ENCODE data around the gene PTPRA. TPM values are rescaled to one million over a fixed set of nuclear protein-coding genes. Genes with fewer than 3 reads are reported as not detected.
"Not testable (repeated sequence)": the region's sequence is repeated elsewhere in the genome, so short reads cannot be mapped to it uniquely, and the experiment has no call there.

PTPRA gene
- total RNA-seq, 4 donors from 2014 or later = 80.6 to 121 (median 97.1) TPM

DNA sequence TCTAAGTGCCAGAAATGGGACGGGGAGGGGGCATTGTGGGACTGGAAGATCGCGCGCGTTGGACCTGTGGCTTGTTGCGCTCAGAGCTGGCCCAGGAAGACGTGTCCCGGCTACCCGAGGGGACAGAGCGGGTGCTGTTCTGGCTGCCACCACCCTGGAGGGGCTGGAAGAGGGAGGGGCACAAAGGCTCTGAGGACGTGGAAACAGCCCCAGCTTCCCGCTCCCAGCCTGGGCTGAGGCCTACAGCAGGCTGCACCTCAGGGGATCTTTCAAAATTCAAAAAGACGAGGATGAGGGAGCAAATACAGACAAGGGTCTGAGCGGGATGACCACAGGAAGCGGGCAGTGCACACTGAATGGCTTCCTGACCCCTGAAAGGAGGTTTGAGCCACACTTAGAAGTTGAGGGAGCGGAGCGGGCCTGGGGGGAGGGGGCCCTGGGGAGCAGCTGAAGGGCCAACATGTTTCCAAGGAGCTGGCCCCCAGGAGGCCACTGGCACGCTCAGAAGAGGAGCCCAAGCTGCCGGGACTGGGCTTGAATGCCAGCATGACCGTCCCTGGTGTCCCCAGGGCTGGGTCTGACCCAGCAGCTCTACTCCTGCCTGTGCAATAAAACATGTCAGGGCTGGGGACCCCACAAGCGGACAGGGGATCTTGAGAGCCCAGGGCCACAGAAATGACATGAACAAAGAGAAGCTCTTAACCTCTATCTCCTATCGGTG, 199.4 kb downstream of the PTPRA start:
- Histone ChIP-seq H3K36me3 (no peaks in the 10 kb centered on the region), H3K4me1 (no peaks in the 10 kb centered on the region), H3K4me3 (peak overlapping the region in 1 of 2 donors; percentile 32), H3K27me3 (no peaks in the 10 kb centered on the region), H3K9me3 (no peaks in the 10 kb centered on the region), H3K27ac (no peak overlapping the region)
- TF ChIP-seq, protein P1, sequence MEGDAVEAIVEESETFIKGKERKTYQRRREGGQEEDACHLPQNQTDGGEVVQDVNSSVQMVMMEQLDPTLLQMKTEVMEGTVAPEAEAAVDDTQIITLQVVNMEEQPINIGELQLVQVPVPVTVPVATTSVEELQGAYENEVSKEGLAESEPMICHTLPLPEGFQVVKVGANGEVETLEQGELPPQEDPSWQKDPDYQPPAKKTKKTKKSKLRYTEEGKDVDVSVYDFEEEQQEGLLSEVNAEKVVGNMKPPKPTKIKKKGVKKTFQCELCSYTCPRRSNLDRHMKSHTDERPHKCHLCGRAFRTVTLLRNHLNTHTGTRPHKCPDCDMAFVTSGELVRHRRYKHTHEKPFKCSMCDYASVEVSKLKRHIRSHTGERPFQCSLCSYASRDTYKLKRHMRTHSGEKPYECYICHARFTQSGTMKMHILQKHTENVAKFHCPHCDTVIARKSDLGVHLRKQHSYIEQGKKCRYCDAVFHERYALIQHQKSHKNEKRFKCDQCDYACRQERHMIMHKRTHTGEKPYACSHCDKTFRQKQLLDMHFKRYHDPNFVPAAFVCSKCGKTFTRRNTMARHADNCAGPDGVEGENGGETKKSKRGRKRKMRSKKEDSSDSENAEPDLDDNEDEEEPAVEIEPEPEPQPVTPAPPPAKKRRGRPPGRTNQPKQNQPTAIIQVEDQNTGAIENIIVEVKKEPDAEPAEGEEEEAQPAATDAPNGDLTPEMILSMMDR (IDR thresholded peaks at IDR 0.05) = no peak
- TF ChIP-seq POLR2A (IDR thresholded peaks at IDR 0.05) = no peak
- intact Hi-C loops (cut with DNase I; ENCODE audit: low total_unique reads) = no loop called here
- no peak for DNase-seq

DNA sequence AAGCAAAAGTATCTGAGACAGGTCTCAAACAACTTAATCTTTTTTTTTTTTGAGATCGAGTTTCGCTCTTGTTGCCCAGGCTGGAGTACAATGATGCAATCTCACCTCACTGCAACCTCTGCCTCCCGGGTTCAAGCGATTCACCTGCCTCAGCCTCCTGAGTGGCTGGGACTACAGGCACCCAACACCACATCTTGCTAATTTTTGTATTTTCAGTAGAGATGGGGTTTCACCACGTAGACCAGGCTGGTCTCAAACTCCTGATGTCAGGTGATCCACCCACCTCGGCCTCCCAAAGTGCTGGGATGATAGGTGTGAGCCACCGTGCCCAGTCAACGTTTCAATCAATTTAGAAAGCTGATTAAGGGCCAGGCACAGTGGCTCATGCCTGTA, 200.0 kb downstream of the PTPRA start:
- H3K9me3 ChIP-seq; intact Hi-C loops (cut with DNase I; ENCODE audit: low total_unique reads); H3K27me3 ChIP-seq; H3K4me3 ChIP-seq; DNase-seq; H3K36me3 ChIP-seq; H3K27ac ChIP-seq; H3K4me1 ChIP-seq: not testable (repeated sequence)

DNA sequence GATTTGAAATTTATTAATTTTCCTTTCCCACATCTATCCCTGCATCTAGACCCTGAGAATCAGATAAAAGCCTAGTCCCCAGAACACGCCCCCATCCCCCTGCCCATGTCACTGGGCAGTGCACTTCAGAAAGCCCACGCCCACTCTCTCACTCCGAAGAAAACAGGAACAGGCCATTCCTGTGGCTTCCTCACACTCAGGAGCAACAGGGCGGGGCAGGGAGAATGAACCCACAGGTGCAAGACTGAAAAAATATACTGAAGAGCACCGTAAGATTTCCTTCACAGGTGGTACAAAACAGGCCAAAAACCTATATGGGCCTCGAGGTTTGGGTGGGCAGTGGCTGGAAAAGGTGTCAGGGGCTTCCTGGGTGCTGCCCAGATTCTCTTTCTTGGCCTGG, 201.5 kb downstream of the PTPRA start:
- H3K27ac ChIP-seq = no peak overlapping the region
- no peaks in the 10 kb centered on the region for H3K27me3 ChIP-seq
- no peak for DNase-seq
- H3K4me1 ChIP-seq = no peaks in the 10 kb centered on the region
- intact Hi-C loops (cut with DNase I; ENCODE audit: low total_unique reads) = no loop called here
- no peaks in the 10 kb centered on the region for H3K36me3 ChIP-seq
- H3K4me3 ChIP-seq = no peak overlapping the region
- no peaks in the 10 kb centered on the region for H3K9me3 ChIP-seq
- TF ChIP-seq, protein P1 (IDR thresholded peaks at IDR 0.05) = no peak
- TF ChIP-seq POLR2A (IDR thresholded peaks at IDR 0.05) = no peak

DNA sequence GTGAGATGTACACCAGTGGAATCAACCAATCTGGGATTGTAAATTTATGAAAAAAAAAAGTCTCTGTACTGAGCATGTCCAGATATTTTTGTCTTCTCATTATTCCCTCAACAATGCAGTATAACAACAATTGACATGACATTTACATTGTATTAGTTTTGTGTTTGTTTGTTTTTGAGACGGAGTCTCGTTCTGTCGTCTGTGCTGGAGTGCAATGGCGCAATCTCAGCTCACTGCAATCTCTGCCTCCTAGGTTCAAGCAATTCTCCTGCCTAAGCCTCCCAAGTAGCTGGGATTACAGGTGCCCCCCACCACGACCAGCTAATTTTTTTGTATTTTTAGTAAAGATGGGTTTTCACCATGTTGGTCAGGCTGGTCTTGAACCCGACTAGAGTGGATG, 202.0 kb downstream of the PTPRA start:
- not testable (repeated sequence) for H3K36me3 ChIP-seq

DNA sequence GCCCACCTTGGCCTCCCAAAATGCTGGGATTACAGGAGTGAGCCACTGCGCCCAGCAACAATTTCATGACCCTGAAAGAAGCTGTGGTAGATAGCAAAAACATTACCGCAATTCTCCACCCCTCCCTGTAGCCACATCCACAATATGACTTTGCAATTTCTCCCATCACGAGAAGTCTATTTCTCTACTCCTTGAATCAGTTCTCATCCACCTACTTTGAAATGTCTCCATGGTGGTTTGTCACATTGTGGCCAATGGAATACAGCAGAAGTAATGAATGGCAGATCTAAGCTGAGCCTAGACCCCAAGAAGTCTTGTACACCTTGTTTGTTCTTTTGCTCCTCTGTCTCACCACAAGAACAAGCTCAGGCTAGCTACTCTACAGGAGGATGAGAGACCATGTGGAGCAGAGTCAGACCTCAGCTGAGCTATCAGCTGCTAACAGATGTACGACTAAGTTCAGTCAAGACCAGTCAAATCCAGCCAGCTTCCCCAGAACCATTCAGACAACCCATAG, 204.4 kb downstream of the PTPRA start:
- TF ChIP-seq POLR2A (IDR thresholded peaks at IDR 0.05) = no peak
- TF ChIP-seq, protein P1 (IDR thresholded peaks at IDR 0.05) = no peak
- Histone ChIP-seq H3K27me3 (no peaks in the 10 kb centered on the region), H3K27ac (no peak overlapping the region), H3K4me1 (no peaks in the 10 kb centered on the region), H3K4me3 (no peak overlapping the region), H3K36me3 (no peaks in the 10 kb centered on the region), H3K9me3 (no peaks in the 10 kb centered on the region)
- intact Hi-C loops (cut with DNase I; ENCODE audit: low total_unique reads) = no loop called here
- DNase-seq = no peak

More for the DNA sequence above, 202.0 kb downstream of the PTPRA start:
- H3K9me3 ChIP-seq; DNase-seq; H3K27me3 ChIP-seq; H3K4me1 ChIP-seq; H3K27ac ChIP-seq; intact Hi-C loops (cut with DNase I; ENCODE audit: low total_unique reads); H3K4me3 ChIP-seq: not testable (repeated sequence)

DNA sequence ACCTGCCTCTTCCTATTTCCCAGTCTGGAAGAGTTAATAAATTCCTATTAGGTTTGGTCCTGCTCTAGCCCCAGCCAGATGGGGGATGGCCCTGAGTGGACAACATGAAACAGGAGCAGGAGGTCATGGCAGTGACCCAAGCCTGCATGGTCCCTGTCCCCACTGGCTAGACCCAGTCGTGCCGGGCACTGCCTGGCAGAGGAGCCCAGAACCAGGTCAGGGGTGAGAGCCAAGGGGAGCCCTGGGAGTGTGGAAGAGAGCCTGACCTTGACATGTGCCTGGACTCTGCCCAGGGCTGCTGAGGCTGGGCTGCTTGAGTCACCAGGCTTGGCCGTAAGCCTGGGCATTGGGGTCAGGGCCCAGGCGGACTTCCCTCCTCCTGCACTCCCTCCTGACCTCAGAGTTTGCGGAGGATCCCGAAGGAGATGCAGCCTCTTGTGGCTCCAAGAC, 207.7 kb downstream of the PTPRA start:
- no peak overlapping the region for H3K27ac ChIP-seq
- no peak overlapping the region for H3K4me3 ChIP-seq
- no peaks in the 10 kb centered on the region for H3K4me1 ChIP-seq
- no peak for TF ChIP-seq POLR2A (IDR thresholded peaks at IDR 0.05)
- TF ChIP-seq, protein P1 (IDR thresholded peaks at IDR 0.05) = no peak
- no peak for DNase-seq
- H3K9me3 ChIP-seq = no peaks in the 10 kb centered on the region
- intact Hi-C loops (cut with DNase I; ENCODE audit: low total_unique reads) = no loop called here
- peaks cover 4 to 7% of the 10 kb centered on the region in 2 donors for H3K27me3 ChIP-seq
- no peaks in the 10 kb centered on the region for H3K36me3 ChIP-seq

Measured in uterus (tissue), 4 donors.